Uterus (tissue), 4 donors: ENCODE results near the gene CENPO. TPM values are rescaled to one million over a fixed set of nuclear protein-coding genes. Genes with fewer than 3 reads are reported as not detected.

Experiments
- DNase-seq, 2 donors: peaks; one replicate each; pipeline ENCODE4 v3.0.0-alpha.2; 2019 to 2020
- H3K27ac ChIP-seq, 2 donors: fragments of 200-600 bp; sonication (generic); 1 replicate in 1 of 2; 2 replicates in 1 of 2; pipeline ENCODE4 v1.5.1; 2016 to 2018
- H3K27me3 ChIP-seq, 2 donors: fragments of 200-600 bp; sonication (generic); one replicate each; pipeline ENCODE4 v1.5.1; 2018 to 2019; ENCODE audit warnings: control low read depth in 1 of 2
- H3K36me3 ChIP-seq, 2 donors: fragments of 200-600 bp; sonication (generic); one replicate each; pipeline ENCODE4 v1.5.1; 2019; ENCODE audit warnings: control low read depth in 1 of 2
- H3K4me1 ChIP-seq, 2 donors: fragments of 200-600 bp; sonication (generic); one replicate each; pipeline ENCODE4 v1.5.1; 2018 to 2019; ENCODE audit warnings: control low read depth in 1 of 2
- H3K4me3 ChIP-seq, 2 donors: fragments of 200-600 bp; sonication (generic); 1 replicate in 1 of 2; 2 replicates in 1 of 2; pipeline ENCODE4 v1.5.1; 2018 to 2019; ENCODE audit warnings: mild to moderate bottlenecking in 1 of 2
- H3K9me3 ChIP-seq, 2 donors: fragments of 200-600 bp; sonication (generic); one replicate each; pipeline ENCODE4 v1.5.1; 2019; ENCODE audit warnings: control low read depth in 1 of 2
- POLR2A ChIP-seq, 2 donors: fragments of 450-650 bp; IDR thresholded peaks; one replicate each; pipeline ENCODE4 v1.6.1; 2016; ENCODE audit warnings: antibody characterized with exemption in 2 of 2, mild to moderate bottlenecking in 1 of 2, moderate library complexity in 1 of 2
- intact Hi-C: fragments of 100-400 bp; cut with DNase I; formaldehyde crosslinking; loops from one replicate; pipeline ENCODE4 v1.15.1; 2023; ENCODE audit warnings: low total_unique reads
- total RNA-seq, 4 donors: library from RNA; depleted of rRNA in 3 of 4; stranded (reverse); fragments of >200 nt in 3 of 4; gene quantifications; one replicate each; pipeline versions ENCODE4 v1.1.0 to v1.2.4, GENCODE V29; 2014 to 2023
- TF ChIP-seq, protein P1 (sequence below), 4 experiments: fragments of 200-600 bp in 2 of 4; fragments of 450-650 bp in 2 of 4; sonication (generic) in 2 of 4; IDR thresholded peaks; one replicate each; pipeline ENCODE4 v1.5.1; 2016 to 2019; ENCODE audit warnings: antibody characterized with exemption in 4 of 4, mild to moderate bottlenecking in 2 of 4, moderate library complexity in 1 of 4
- donor health status: DM: yes; HTN: yes; CAD: no.

Gene CENPO
- total RNA-seq, 4 donors from 2014 or later = 1.0 to 16.0 (median 2.2) TPM

GRCh38 chr2:24813691-24814137 lies 20.5 kb downstream of the CENPO start:
- intact Hi-C loops = no loop called here
- no peak overlapping the region for H3K27ac ChIP-seq
- H3K9me3 ChIP-seq = no peaks in the 10 kb centered on the region
- no peaks in the 10 kb centered on the region for H3K4me1 ChIP-seq
- no peak for TF ChIP-seq POLR2A (IDR thresholded peaks at IDR 0.05)
- TF ChIP-seq, protein P1, sequence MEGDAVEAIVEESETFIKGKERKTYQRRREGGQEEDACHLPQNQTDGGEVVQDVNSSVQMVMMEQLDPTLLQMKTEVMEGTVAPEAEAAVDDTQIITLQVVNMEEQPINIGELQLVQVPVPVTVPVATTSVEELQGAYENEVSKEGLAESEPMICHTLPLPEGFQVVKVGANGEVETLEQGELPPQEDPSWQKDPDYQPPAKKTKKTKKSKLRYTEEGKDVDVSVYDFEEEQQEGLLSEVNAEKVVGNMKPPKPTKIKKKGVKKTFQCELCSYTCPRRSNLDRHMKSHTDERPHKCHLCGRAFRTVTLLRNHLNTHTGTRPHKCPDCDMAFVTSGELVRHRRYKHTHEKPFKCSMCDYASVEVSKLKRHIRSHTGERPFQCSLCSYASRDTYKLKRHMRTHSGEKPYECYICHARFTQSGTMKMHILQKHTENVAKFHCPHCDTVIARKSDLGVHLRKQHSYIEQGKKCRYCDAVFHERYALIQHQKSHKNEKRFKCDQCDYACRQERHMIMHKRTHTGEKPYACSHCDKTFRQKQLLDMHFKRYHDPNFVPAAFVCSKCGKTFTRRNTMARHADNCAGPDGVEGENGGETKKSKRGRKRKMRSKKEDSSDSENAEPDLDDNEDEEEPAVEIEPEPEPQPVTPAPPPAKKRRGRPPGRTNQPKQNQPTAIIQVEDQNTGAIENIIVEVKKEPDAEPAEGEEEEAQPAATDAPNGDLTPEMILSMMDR (IDR thresholded peaks at IDR 0.05) = no peak
- peak in 1 of 2 donors; percentile 4 for DNase-seq
- H3K4me3 ChIP-seq = no peak overlapping the region
- no peaks in the 10 kb centered on the region for H3K36me3 ChIP-seq
- H3K27me3 ChIP-seq = no peaks in the 10 kb centered on the region

DNA sequence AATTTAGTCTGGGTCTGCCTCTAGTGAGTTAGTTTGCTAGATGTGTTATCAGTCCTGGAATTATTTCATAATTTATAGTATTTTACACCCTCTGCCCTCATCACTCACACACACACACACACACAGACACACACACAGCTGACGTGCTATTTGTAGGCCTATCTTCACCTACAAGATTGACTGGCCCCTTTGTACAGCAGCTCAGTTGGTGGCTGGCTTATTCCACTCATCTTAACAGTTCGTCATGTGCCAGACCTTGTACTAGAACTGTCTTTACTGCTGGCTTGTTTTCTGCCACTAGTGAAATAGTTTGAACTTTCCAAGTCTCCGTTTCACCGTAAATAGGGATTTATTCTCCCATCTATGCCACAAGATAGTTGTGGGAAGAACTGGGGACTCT lies 21.3 kb downstream of the CENPO start:
- no peaks in the 10 kb centered on the region for H3K36me3 ChIP-seq
- H3K4me3 ChIP-seq = no peak overlapping the region
- no peaks in the 10 kb centered on the region for H3K9me3 ChIP-seq
- no peak for TF ChIP-seq POLR2A (IDR thresholded peaks at IDR 0.05)
- TF ChIP-seq, protein P1 (IDR thresholded peaks at IDR 0.05) = no peak
- peak in 1 of 2 donors; percentile 2 for DNase-seq
- intact Hi-C loops = no loop called here
- H3K27ac ChIP-seq = no peak overlapping the region
- H3K4me1 ChIP-seq = no peaks in the 10 kb centered on the region
- no peaks in the 10 kb centered on the region for H3K27me3 ChIP-seq

DNA sequence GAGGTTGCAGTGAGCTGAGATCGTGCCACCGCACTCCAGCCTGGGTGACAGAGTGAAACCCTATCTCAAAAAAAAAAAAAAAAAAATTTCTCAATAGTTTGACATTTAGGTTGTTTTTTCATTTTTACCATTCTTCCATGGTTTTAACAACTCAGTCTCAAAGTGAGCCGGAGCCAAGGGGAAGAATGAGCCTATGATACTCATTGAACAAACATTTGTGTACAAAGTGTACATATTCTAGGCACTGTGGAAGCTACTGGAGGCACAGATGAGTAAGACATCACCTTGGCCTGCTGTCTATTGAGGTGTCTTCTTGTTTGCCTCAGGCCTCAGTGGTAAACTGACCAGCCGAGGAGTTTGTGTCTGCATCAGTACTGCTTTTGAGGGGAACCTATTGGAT lies 21.9 kb downstream of the CENPO start:
- Histone ChIP-seq H3K36me3 (no peaks in the 10 kb centered on the region), H3K9me3 (no peaks in the 10 kb centered on the region), H3K4me1 (no peaks in the 10 kb centered on the region), H3K27me3 (no peaks in the 10 kb centered on the region), H3K4me3 (no peak overlapping the region), H3K27ac (no peak overlapping the region)
- intact Hi-C loops = no loop called here
- TF ChIP-seq POLR2A (IDR thresholded peaks at IDR 0.05) = no peak
- TF ChIP-seq, protein P1 (IDR thresholded peaks at IDR 0.05) = no peak
- DNase-seq = peak in 1 of 2 donors; percentile 1

GRCh38 chr2:24816404-24816803 lies 23.2 kb downstream of the CENPO start:
- no peaks in the 10 kb centered on the region for H3K9me3 ChIP-seq
- intact Hi-C loops = no loop called here
- no peaks in the 10 kb centered on the region for H3K4me1 ChIP-seq
- DNase-seq = peak in 1 of 2 donors; percentile 2
- TF ChIP-seq, protein P1 (IDR thresholded peaks at IDR 0.05) = no peak
- no peak for TF ChIP-seq POLR2A (IDR thresholded peaks at IDR 0.05)
- H3K27me3 ChIP-seq = no peaks in the 10 kb centered on the region
- H3K4me3 ChIP-seq = no peak overlapping the region
- no peaks in the 10 kb centered on the region for H3K36me3 ChIP-seq
- no peak overlapping the region for H3K27ac ChIP-seq

GRCh38 chr2:24816884-24817283 lies 23.7 kb downstream of the CENPO start:
- Histone ChIP-seq H3K27me3 (no peaks in the 10 kb centered on the region), H3K9me3 (no peaks in the 10 kb centered on the region), H3K4me1 (no peaks in the 10 kb centered on the region), H3K36me3 (no peaks in the 10 kb centered on the region), H3K27ac (no peak overlapping the region), H3K4me3 (no peak overlapping the region)
- intact Hi-C loops = no loop called here
- DNase-seq = peak in 1 of 2 donors; percentile 13
- TF ChIP-seq, protein P1 (IDR thresholded peaks at IDR 0.05) = no peak
- TF ChIP-seq POLR2A (IDR thresholded peaks at IDR 0.05) = no peak
